ENCODE data around the gene LDLRAD3. TPM values are rescaled to one million over a fixed set of nuclear protein-coding genes. Genes with fewer than 3 reads are reported as not detected.
A peak's percentile ranks its signal among the peaks of the same experiment; 100 is the strongest.
"Not testable (repeated sequence)": the region's sequence is repeated elsewhere in the genome, so short reads cannot be mapped to it uniquely, and the experiment has no call there.

The LDLRAD3 gene, protein sequence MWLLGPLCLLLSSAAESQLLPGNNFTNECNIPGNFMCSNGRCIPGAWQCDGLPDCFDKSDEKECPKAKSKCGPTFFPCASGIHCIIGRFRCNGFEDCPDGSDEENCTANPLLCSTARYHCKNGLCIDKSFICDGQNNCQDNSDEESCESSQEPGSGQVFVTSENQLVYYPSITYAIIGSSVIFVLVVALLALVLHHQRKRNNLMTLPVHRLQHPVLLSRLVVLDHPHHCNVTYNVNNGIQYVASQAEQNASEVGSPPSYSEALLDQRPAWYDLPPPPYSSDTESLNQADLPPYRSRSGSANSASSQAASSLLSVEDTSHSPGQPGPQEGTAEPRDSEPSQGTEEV
- total RNA-seq: 0.98 TPM

DNA sequence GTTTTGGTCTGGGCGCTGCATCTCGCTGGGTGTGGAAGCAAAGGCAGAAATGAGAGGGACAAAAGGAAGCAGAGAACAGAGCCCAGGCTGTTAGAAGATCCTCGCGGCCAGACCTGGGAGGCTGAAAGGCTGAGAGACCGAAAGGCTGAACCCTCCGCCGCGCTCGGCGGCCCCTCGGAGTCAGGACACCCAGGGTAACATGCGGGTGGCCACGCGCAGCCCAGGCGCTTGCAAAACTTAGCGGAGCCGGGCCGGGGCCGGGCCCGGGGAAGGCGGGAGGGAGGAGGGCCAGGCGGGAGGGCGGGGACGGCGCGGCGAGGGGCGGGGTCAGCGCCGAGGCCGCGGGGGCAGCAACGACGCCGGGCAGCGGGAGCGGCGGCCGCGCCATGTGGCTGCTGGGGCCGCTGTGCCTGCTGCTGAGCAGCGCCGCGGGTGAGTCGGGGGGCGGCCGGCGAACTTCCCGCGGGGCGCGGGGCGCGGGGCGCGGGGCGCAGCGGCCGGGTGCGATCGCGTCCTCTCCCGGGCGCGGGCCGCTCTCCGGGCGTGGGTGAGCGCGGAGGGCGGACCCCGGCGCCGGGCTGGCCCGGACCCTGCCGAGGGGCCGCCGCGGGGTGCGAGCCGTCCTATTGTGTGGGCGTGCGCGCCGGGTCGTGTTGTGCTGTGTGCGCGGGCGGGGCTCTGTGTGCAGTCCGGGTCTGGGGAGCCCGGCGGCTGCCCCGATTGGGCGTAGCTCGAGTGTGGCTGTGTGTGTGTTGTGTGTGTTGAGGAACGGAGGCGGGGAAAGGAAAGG, at the start of gene LDLRAD3:
Gene LDLRAD3 (plus strand): TSS at position 350 of the 790 bp plus-strand sequence. CDS start 37 bp downstream, at position 387.
- peak; percentile 98 for ATAC-seq
- DNase-seq (ENCODE audit: low spot score): peak; percentile 80

DNA sequence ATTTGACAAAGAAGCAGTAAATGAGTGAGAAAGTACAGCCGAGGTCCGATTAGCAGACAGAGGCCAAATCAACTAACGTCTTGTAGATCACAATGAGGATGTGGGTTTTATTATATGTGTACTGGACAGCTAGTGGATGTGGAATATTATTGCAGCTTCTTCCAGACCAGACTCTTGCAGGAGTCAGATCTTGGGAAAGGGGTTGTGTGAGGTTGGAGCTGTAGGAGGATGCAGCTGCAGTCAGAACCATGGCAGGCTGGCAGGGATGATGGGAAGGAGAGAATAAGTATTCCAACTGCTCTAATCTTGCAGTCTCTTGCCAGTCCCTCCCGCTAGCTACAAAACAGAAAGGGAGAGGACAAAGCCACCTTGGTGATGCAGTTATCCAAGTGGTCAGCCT, 46.8 kb upstream of the LDLRAD3 start:
- no peak for ATAC-seq
- no peak for DNase-seq (ENCODE audit: low spot score)

DNA sequence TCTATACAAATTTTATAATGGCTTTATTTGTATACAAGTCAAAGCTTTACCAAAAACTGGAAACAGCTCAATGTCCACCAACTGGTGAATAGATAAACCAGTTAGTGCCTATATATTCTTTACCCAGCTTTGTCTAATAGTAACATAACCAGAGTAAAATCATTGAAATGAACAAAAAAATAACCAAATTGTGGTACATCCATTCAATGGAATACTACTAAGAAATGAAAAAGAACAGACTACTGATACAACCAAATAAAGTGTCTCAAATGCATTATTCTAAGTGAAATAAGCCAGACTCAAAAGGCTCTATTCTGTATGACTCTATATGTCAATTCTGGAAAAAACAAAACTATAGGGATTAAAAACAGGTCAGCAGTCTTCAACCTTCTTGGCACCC, 40.9 kb upstream of the LDLRAD3 start:
- DNase-seq (ENCODE audit: low spot score): no peak
- no peak for ATAC-seq

DNA sequence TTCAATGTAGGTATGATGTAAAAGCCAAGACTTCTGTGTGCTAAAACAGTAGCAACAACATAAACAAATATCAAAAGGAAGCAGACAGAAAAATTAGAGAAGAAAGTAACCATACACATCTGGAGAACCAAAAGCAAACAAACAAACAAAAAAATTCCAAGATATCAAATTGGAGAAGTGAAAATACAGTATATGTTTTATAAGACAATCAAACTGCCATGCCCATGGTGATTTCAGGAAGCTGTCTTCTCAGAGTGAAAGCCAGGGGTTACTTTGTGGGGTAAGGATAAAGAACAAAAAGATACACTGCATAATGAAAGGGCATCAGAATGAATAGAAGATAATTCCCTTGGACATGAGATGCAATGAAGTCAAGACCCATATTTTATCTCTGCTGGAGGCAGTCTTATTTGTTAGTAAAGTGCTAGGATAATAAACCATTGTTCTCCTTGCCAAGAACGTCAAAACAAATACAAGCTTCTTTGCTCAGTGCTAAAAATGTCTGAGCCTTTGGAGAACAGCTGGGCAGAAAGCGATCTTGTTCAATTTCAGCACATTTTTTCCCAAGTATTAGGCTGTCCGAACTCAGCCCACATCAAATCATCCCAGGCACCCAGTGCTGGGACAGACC, 38.1 kb upstream of the LDLRAD3 start:
- no peak for DNase-seq (ENCODE audit: low spot score)
- no peak for ATAC-seq

DNA sequence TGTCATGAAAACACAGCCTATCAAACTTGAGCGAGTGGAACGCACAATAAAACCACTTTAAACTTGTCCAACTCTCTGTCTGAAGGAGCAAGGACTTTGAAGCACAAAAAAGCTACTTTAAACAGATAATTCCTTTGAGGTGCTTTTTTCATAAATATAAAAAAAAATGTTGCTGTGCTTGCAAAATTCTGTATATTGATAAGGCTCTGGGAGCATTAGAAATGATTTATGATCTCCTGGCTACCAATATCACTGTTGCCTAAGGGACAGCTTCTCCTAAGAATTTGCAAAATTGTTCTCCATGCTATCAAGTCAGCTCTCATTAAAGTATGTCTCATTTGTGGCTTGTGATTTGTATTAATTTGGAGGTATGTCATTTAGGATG, 37.6 kb upstream of the LDLRAD3 start:
- DNase-seq (ENCODE audit: low spot score) (no peak), ATAC-seq (no peak)

DNA sequence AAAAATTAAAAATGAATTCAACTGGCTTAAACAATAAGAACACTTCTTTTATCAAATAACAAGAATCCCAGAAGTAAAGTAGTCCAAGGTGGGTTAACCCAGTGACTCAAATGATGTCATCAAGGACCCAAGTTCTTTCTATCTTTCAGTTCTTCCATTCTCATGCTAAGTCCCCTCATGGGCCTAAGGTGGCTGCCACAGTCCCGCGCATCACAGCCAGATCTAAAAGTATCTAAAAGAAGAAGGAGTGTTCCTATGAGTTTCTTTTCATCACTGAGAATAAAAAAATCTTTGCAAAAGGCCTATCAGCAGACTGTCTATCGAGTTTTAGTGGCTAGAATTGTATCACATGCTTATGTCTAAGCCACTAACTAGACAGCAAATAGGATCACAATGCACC, 37.2 kb upstream of the LDLRAD3 start:
- DNase-seq (ENCODE audit: low spot score) (no peak), ATAC-seq (no peak)

DNA sequence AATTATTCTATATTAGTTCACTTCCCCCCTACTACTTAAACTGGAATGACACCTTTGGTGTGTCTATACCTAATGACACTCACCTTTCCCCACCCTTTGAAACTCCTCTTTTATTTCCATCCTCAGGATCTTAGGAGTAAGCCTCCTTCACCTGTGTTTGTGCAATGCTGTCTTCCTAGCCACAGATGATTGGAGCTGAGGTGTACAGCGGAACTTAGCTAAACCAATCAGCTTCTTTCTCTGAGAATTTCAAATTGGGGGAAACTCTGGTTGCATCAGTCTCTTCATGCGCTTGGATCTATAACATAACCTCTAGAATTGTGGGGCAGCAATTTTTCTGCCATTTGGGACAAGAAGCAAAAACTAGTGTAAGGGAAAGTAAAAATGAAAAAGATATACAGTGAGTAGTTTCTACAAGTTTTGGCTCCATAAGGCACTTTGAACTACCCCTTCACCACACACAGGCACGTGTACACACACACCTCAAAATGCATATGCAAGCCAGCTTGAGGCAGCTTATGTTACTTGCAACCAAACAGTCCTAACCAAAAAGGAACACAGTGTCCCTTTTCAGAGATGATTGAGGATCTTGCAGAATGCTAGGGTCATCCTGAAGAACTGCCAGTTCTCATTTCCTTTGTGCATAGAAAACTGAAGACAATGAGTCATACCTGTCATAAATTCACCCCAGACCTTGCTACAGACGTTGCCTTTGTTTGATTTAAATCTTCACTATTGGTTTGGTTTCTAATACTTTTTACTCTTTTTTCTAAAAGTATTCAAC, 36.0 kb upstream of the LDLRAD3 start:
- DNase-seq (ENCODE audit: low spot score): no peak
- no peak for ATAC-seq

DNA sequence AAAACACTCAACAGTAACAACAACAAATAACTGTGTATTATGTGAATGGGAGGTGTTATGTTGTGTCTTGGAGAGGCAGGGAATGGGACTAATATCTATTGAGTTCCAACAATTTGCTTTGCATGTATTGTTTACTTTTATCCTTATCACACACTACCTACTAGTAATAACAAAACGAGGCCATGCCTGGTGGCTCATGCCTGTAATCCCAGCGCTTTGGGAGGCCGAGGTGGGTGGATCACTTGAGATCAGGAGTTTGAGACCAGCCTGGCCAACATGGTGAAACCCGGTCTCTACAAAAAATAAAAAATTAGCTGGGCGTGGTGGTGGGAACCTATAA, 35.5 kb upstream of the LDLRAD3 start:
- not testable (repeated sequence) for ATAC-seq; DNase-seq (ENCODE audit: low spot score)

DNA sequence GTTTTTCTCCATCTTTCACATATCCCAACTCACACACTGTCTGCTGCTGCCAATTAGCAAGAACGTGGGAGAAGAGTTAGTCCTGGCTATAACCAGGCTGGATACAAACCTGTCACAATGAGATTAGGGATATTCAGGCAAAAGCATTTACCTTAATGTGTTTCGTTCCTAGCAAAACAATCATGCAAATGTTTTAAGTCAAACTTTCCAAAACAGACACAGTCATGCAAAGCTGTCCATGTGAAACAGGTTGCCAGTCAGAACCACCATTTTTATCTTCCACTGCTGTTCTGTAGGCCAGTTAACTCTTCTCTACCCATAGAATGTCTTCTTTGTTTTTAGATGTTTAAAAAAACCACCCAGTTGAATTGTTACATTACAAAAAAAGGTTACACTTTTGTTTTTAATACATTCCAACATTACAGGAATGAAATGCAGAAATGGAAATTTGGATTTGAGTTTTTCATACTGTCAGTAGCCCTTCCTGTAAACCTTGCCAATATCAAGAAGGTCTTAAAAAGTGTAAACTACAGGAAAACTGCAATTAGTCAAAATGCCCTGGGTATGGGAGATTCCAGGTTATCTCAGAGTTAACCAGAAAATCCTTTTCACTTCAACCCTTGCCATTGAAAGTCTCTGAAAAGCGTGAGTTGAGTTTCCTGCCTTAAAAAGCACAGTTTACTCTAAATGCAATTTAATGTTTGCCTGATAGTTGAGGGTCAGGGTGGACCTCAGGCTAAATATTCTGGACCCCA, 34.2 kb upstream of the LDLRAD3 start:
- ATAC-seq (no peak), DNase-seq (ENCODE audit: low spot score) (no peak)

DNA sequence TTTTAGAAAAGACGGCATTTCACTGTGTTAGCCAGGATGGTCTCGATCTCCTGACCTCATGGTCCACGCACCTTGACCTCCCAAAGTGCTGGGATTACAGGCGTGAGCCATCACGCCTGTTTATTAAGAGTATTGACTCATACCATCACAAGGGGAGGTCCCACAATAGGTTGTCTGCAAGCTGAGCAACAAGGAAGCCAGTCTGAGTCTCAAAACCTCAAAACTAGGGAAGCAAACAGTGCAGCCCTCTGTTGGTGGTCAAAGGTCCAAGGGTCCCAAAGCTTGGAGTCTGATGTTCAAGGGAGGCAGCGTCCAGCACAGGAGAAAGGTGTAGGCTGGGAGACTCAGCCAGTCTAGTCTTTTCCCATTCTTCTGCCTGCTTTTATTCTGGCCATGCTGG, 32.8 kb upstream of the LDLRAD3 start:
- no peak for ATAC-seq
- no peak for DNase-seq (ENCODE audit: low spot score)

DNA sequence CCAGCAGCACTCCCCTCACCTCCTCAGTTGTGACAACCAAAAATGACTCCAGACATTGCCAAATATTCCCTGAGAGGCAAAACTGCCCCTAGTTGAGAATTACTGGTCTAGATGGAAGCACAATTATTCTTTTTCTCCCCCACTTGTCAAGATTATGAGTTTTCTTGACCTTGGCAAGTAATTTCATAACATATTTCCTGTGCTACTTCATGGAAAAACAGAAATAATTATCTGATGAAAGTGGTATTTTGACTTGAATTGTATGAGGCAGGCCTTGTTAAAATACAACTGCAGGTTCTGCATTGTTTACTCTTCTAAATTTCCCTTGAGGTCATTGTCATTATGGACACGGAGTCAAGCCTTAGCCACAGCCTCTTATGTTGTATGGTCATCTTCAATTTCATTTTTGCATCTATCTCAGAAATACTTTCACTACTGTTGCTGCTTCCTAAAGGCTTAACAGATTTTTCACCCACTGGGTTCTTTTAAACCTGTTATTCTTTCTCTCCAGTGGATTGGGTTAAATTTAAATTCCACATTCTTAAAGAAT, 32.2 kb upstream of the LDLRAD3 start:
- no peak for ATAC-seq
- DNase-seq (ENCODE audit: low spot score): no peak

DNA sequence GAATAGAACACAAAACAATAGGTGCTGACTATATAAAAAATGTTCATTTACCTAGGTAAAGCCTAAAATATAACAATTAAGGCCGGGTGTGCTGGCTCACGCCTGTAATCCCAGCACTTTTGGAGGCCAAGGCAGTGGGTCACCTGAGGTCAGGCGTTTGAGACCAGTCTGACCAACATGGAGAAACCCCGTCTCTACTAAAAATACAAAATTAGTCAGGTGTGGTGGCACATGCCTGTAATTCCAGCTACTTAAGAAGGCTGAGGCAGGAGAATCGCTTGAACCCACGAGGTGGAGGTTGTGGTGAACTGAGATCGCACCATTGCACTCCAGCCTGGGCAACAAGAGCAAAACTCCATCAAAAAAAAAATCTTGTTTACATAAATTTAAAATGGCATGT, 31.4 kb upstream of the LDLRAD3 start:
- not testable (repeated sequence) for ATAC-seq; DNase-seq (ENCODE audit: low spot score)

DNA sequence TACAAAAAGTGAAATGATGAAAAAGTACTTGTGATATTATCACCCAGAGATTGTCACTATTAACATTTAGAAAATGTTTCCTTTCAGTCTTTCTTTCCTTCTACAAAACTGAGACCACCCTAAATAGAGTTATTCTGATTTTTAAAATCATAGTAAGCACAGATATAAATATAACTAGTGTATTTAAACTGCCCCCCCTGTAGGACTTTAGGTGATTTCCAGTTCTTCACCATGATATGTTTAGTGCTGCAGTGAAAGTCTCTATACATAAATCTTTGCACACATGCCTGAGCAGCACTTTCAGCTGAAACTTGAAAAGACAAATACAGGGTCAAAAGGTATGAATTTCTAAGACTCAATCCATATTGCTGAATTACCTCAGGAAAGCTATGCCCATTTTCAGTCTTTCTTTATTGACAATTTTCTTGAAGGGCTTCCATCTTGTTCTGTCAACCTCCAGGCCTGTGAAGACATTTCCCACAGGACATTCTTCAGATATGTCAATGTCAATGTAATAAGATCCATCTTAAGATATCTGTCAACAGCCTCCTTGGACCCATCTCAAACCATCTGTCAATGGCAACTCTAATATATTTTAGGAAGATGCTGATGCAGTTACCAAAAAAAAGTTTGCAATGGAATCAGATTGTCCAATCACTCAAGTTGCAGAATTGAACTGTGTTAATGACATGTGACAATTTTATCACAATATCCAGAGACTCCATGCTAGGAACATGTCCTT, 30.8 kb upstream of the LDLRAD3 start:
- no peak for ATAC-seq
- no peak for DNase-seq (ENCODE audit: low spot score)

DNA sequence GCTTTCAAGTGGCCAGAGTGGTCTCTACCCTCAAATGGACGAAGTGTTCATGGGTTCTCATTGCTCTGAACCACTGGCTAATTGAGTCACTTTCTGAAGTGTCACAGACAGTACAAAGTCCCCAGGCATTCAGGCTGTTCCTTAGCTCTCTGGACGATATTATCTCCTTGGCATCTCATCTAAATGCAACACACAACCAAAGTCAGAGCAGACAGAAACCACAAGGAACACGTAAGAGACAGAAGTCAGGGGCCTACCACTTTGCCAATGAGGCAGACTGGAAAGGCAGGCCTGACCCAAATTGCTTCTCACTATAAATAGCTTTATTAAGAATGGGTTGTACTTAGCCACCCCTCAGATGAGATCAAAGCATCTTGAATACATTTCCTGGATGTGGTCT, 29.0 kb upstream of the LDLRAD3 start:
- ATAC-seq: no peak
- DNase-seq (ENCODE audit: low spot score): no peak

DNA sequence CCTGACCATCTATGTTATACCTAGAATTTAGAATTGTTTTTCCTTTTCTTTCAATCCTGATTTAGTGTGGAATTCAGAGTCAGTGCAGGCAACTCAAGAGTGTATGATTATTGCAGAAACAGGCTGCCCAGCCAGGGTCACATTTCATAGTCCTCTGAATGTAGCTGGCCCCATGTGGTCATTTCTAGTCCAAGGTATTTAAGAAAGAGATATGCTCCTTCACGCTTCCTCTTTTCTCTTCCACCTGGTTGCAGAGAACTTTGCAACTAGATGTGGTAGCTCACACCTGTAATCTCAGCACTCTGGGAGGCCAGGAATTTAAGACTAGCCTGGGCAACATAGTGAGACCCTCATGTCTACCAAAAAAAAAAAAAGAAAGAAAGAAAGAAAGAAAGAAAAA, 27.6 kb upstream of the LDLRAD3 start:
- no peak for ATAC-seq

DNA sequence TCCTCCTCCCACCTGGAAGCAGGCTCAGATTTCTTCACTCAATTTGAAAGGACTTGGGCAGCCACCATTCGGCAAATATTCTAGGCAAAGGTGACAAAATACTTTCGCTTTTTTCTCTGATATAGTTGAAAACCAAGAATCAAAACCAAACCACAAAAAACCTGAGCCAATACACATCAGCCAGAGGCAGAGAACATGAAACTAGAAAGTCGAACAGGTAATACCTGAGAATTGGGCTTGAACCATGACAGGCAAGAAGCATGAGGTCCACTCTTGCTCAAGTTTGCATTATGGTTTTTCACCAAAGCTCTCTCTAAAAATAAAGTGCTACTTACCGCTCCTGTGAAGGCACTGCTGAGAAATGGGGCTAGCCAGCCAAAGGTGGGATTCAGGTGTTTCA, 26.2 kb upstream of the LDLRAD3 start:
- no peak for DNase-seq (ENCODE audit: low spot score)
- no peak for ATAC-seq

More for the DNA sequence above, 27.6 kb upstream of the LDLRAD3 start:
- DNase-seq (ENCODE audit: low spot score): no peak

DNA sequence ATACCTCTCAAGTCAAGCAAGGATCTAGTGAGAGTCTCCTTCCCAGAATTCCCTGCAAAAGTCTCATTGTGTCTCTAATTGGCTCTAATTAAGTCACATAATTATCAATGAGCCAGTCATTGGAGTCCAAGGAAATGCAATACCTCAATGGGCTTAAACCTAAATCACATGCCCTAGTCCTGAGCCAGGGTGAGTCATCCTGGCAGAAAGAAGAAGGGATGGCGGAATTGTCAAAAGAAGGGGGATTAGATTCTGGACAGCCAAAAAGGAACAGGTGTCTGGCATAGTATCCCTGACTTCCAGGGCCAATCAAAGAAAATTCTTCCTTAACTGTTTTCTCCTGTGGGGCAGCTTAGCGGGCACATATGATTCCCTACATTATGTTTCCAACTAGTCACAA, 25.1 kb upstream of the LDLRAD3 start:
- no peak for DNase-seq (ENCODE audit: low spot score)
- ATAC-seq: no peak

DNA sequence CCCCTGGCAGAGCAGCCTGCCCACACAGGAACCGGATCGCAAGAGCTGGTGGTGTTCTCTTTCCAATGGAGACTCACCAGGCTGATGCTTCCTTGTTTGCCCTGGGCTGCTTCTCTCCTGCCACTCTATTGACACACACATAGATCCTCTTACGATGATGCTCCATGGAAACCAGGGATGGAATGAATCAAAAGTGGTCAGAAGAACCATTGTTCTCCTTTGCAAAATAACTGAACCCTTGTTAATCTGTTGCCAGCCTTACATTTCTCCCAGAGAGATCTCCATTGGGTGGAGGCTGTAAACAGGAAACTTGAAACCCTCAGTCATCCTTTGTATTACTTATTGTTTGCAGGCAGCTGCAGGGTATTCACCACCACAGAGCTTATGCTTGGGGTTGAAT, 24.6 kb upstream of the LDLRAD3 start:
- ATAC-seq: no peak
- DNase-seq (ENCODE audit: low spot score): no peak

DNA sequence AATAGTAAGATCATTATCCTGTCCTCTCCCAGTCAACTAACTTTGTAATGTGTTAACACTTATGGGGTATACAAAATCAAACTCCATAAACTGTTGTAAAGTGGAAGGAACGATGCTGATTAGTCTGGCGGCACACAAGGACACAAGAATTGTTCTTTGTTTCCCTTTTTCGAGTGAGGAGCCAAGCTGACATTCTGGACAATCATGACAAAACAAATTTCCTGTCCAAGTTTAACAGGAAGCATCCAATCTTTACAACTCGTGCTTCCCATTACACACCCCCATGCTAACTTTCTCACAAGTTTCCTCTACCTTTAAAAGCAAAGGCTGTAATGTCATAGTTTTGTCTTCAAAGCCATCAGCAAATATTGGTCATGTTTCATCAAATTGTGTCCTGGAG, 20.4 kb upstream of the LDLRAD3 start:
- ATAC-seq (no peak), DNase-seq (ENCODE audit: low spot score) (no peak)

DNA sequence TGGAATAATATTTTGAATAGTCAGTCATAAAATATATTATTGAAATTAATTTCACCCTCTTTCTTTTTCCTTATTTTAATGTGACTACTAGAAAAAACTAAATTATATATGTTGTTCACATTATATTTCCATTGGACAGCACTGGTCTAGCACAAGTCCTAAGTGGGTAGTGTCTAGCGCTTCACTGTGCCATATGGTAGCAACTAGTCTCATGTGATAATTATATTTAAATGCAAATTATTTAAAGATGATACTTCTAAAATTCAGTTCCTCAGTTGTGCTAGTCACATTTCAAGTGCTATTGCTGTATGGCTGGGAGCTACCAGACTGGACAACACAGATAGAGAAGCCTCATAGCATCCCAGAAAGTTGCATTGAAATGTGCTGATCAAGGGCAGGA, 19.1 kb upstream of the LDLRAD3 start:
- DNase-seq (ENCODE audit: low spot score): no peak
- ATAC-seq: no peak

Data from left lobe of liver (tissue), 2 donors.